Epidermal melanocyte (primary cell): ENCODE data around the gene TNFSF8.

ENCODE experiments used
- DNase-seq: peaks from one replicate; pipeline ENCODE4 v3.0.0; 2011; ENCODE audit warnings: low spot score; ENCODE audit not compliant: insufficient read length

Gene TNFSF8

DNA sequence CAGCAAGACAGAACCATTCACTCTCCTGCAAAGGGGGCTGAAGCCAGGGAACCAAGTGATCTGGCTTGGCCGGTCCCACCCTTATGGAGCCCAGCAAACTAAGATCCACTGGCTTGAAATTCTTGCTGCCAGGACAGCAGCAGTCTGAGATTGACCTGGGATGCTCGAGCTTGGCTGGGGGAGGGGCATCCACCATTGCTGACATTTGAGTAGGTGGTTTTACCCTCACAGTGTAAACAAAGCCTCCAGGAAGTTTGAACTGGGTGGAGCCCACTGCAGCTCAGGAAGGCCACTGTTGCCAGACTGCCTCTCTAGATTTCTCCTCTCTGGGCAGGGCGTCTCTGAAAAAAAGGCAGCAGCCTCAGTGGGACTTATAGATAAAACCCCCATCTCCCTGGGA lies 60.5 kb downstream of the TNFSF8 start:
- no peak for DNase-seq

DNA sequence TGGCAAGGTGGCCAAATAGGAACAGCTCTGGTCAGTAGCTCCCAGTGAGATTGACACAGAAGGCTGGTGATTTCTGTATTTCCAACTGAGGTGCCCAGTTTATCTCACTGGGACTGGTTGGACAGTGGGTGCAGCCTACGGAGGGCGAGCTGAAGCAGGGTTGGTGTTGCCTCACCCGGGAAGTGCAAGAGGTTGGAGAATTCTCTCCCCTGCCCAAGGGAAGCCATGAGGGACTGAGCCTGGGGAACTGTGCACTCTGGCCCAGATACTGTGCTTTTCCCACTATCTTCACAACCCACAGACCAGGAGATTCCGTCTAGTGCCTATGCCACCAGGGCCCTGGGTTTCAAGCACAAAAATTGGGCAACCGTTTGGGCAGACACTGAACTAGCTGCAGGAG lies 61.0 kb downstream of the TNFSF8 start:
- no peak for DNase-seq

DNA sequence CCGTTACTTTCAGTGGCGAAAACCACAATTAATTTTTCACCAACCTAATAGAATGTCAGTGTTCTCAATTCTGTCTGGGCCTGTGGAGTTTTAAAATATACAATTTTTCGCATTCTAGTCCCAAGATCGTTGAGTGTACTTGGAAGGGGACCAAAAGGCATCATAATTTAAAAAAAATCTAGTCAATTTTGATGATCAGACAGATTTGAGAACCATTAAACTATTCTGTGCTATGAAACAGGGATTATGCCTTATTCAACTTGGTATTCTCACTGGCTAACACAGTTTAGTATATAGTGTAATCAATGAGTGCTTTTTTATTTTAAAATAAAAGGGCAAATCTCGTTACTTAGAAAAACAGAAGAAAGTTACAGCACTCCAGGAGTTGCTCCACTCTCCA lies 63.1 kb downstream of the TNFSF8 start:
- DNase-seq, result no peak

DNA sequence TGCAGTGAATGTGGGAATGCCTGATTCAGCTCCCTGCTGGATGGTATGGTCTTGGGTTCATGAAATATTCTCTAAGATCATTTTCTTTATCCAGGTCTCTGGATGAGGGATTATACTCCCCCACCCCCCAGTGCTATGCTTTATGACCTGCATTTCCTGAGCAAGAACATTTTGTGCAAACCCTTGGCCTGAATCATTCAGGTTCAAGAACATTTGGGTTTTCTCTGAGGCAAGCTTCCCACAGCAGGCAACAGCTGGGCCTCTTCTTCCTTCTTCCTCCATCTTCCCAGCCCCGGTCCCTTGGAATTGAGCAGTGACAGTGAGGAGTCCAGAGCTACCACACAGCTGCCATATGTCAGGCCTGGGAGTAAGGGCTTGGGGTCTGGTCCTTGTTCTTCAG lies 65.9 kb downstream of the TNFSF8 start:
- no peak for DNase-seq

DNA sequence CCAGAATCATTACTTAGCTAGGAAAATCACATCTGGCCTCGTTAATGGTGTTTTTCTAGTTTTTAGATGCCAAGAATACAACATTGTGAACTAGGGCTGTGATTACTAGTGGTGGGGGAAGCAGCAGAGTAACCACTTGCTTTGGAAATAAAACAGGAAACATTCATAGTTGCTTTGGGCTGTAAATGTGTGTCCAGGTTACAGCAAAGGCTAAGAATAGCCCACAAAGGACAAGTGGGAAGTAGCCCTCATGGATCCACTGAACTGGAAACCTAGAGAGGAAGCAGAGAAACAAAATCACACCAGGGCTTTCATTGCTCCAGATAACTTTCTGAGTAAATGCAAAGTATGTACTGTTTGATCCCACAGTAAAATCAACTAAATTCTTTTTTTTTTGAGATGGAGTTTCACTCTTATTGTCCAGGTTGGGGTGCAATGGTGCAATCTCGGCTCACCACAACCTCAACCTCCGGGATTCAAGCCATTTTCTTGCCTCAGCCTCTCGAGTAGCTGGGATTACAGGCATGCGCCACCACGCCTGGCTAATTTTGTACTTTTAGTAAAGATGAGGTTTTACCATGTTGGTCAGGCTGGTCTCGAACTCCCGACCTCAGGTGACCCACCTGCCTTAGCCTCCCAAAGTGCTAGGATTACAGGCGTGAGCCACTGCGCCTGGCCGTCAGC lies 68.3 kb downstream of the TNFSF8 start:
- no peak for DNase-seq

DNA sequence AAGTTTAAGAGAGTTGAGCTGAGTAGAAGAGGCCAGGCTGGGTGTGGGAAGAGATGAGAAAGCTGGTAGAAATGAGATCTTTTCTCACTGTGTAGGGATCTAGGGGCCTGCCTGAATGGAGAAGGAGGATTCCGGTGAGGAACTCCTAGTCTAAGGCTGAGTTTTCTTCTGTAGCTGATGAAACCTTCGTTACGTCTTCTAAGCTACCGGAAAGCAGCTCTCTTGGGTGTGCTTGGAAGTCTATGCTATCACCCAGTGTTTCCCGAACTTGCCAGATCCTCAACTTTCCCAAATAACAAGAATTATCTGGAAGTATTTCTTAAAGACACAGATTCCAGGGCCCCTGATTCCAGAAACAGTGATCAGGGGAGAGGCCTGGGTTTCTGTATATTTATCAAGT lies 69.1 kb downstream of the TNFSF8 start:
- DNase-seq, result no peak

DNA sequence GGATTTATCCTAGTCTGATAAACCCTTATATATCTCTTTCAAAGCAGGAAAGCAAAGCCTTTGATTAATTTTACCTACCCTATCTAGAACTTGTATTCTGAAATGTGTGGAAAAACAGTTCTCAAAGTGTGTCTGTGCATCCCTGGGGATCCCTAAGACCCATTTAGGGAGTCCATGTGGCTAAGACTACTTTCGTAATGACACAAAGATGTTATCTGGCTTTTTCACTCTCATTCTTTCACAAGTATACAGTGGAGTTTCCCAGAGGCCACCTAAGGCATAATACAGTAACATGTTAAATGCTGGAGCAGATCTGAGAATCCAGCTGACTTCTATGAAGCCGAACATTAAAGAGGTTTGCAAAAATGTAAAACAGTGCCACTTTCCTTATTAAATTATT lies 70.2 kb downstream of the TNFSF8 start:
- DNase-seq, result no peak

DNA sequence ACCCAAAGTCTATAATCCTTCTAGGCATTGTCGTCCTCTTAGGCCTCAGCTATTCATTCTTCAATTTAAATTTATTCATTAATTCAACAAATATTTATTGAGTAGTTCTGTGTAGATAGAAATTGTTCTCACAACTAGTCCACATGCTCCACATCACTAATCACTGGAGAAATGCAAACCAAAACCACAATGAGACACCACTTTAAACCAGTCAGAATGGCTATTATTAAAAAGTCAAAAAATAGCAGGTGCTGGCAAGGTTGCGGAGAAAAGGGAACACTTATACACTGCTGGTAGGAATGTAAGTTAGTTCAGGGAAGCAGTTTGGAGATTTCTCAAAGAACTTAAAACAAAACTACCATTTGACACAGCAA lies 73.5 kb downstream of the TNFSF8 start:
- no peak for DNase-seq

DNA sequence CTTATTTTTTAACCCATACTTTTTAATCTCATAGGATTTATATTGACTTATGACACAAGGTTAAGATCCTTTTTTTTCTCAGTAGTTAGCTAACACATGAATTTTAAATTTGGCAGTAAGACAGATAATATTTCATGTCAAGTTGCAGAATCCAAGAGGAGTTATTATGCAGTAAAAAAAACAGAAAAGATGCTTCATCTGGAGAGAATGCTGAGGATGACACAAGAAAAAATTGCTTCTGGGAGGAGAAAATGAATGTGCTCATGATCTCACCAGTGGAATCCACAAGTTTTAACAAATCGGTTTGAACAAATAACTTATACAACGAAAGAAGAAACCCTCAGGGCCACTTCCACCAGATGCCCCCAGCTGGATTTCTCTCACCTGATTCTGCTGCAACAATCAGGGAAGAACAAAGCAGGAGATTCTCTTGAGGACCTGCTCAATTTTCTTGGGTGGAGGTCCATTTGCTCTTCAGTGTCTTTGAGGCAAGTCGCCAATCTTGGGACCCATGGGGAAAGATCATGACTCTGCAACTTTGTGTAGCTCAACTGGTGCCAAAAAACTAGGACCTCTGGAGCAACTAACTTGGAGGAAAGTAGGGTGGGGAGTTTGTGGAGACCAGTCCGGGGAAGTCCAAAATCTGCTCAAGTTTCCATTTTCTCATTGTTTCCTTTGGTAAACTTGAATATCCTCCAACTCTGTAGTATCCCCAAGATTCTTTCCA lies 74.0 kb downstream of the TNFSF8 start:
- DNase-seq, result no peak

DNA sequence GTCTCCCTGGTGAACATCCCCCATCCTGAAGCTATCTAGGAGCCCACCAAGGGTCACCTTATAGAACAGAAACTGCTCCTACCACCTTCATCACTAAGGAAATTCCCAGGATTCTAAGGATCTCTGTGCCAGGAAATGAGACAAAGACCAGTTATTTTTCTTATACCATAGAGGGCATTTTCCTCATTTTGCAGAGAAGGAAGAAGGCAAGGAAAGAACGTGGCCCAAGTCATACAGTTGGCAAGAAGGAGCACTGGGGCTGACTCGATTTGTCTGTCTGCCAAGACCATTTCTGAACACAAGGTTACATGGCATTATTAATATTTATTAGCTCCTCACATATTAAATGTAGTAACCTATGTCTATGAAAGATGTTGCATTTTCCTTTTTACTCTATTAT lies 74.9 kb downstream of the TNFSF8 start:
- no peak for DNase-seq

DNA sequence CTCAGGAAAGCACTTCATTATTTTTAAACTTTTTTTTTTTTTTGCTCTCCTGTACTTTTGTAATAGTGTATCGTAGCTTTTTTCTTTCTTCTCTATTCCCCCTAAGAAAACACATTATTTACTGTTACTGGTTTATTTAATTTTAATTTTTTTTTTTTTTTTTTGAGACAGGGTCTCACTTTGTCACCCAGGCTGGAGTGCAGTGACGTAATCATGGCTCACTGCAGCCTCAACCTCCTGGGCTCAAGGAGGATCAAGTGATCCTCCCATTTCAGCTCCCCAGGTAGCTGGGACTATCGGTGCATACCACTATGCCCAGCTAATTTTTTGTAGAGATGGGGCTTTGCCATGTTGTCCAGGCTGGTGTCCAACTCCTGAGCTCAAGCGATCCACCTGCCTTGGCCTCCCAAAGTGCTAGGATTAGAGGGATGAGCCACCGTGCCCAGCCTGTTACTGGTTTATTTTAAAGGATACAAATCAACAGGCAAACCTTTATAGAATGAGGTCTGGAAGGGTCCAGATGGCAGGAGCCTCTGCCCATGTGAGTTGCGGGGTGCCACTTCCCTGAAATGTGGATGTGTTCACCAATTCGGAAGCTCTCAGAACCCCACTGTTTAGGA lies 75.5 kb downstream of the TNFSF8 start:
- no peak for DNase-seq

DNA sequence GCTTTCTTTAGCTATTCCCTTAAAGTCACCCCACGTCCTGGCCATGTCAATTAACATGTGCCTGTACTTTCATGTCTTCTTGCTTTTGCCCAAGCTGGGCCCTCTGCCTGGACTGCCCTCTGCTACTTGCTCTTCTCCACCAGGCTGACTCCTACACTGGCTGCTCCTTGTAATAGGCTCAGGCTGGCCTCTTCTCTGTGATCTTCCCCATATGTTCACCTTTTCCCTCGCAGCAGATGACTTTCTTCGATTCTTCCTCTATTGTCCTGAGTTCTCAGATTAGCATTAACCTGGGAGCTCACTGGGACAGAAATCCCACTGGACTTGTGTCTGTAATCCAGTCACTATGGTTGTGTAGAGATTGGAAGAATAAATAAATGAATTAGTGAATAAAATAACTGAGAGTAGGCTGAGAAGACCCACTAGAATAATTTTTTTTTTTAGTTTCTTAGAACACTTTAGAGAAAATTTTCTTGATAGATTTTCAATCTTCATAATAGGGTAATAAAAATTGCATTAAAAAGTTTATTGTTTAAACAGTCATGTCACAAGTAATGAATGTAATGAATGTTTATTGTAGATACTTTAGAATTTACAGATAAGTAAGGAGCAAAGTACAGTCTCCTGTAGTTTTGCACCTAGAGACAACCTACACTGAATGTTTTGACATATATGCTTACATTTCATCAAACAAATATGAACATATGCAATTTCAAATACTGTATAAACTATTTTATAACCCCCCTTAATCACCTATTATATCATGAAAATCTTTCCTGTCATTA lies 77.1 kb downstream of the TNFSF8 start:
- no peak for DNase-seq

DNA sequence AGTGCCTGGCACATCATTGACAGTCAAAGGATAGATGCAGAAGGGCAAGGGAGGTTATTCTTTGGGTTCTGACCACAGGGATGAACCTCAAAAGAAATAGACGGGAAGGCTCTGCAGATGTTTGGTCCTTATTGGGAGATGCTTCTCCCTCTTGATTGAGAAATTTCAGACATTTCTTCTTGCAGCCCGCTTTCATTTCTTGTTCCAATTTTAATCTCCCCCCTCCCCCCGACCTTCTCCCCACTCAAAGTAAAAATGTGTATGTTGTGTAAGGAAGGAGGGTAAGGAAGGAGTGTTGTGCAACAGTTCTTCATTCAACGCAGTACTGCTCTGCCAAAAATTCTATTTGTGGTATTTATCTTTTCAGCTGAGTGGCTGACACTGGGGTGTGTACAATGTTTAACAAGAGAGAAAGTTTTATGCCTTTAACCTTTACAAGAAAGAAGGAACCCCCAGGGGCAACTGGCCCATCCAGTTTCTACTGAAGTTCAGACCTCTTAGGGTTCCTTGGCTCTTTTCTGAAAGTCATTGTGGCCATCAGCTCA lies 78.3 kb downstream of the TNFSF8 start:
- no peak for DNase-seq

DNA sequence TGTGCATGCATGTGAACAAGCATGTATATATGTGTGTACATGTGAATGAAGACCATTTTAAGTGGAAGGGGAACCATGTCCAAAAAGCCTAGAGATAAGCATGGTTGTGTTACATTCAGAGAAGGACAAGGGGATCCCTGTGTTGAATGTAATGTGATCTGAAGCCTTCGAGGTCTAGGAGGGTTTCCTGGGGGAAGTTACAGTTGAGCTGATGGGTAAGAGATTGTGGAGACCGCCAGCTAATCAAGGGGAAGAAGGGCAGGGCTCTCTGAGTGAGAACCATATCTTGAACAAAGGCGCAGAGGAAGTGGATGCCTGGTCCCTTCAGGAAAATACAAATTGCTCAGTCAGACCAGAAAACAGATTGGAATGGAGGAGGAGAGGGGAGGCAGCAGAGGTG lies 79.1 kb downstream of the TNFSF8 start:
- DNase-seq, result no peak
